22Rv1 (cell line): ENCODE measurements around the gene CCDC57.

Source experiments
- H3K27ac ChIP-seq: fragments of 450-650 bp; 2 replicates; pipeline ENCODE4 v1.5.1; 2017
- CTCF ChIP-seq: fragments of 450-650 bp; IDR thresholded peaks from 2 replicates; pipeline ENCODE4 v1.5.1; 2017; ENCODE audit warnings: mild to moderate bottlenecking
- ZFX ChIP-seq: fragments of 450-650 bp; IDR thresholded peaks from 2 replicates; pipeline ENCODE4 v1.6.1; 2017; ENCODE audit warnings: antibody characterized with exemption, borderline replicate concordance

CCDC57 gene

GRCh38 chr17:82113422-82113821 lies 99.2 kb downstream of the CCDC57 start:
- H3K27ac ChIP-seq, result peak overlapping the region; percentile 97
- TF ChIP-seq ZFX (no peak), CTCF (no peak)

- TF ChIP-seq CTCF, result no peak
- TF ChIP-seq ZFX, result no peak
These were observed 99.7 kb downstream of the CCDC57 start for GRCh38 chr17:82112914-82113311.

GRCh38 chr17:82112181-82112913 lies 100.3 kb downstream of the CCDC57 start:
- TF ChIP-seq CTCF, result no peak
- no peak for TF ChIP-seq ZFX
- peak overlapping the region; percentile 97 for H3K27ac ChIP-seq

More at GRCh38 chr17:82112914-82113311, 99.7 kb downstream of the CCDC57 start:
- peak overlapping the region; percentile 97 for H3K27ac ChIP-seq

GRCh38 chr17:82110298-82110697 lies 102.3 kb downstream of the CCDC57 start:
- no peak for TF ChIP-seq CTCF
- no peak for TF ChIP-seq ZFX
- peak overlapping the region; percentile 97 for H3K27ac ChIP-seq

GRCh38 chr17:82108961-82109475 lies 103.6 kb downstream of the CCDC57 start:
- TF ChIP-seq CTCF (no peak), ZFX (no peak)
- H3K27ac ChIP-seq, result peak overlapping the region; percentile 97

- peak overlapping the region; percentile 97 for H3K27ac ChIP-seq
- TF ChIP-seq ZFX (no peak), CTCF (no peak)
These were observed 104.1 kb downstream of the CCDC57 start for GRCh38 chr17:82108496-82108945.

GRCh38 chr17:82108038-82108437 lies 104.6 kb downstream of the CCDC57 start:
- H3K27ac ChIP-seq, result peak overlapping the region; percentile 97
- TF ChIP-seq ZFX, result no peak
- no peak for TF ChIP-seq CTCF
